ENCODE data around the gene ANKRD36.
"Not testable (repeated sequence)": the region's sequence is repeated elsewhere in the genome, so short reads cannot be mapped to it uniquely, and the experiment has no call there.

The ANKRD36 gene

GRCh38 chr2:97112320-97113049, 468 bp upstream of the ANKRD36 start:
- in situ Hi-C loops (cut with HindIII; ENCODE audit: low sequenced_read_pairs) = not testable (repeated sequence)

GRCh38 chr2:97113882-97114255, 916 bp downstream of the ANKRD36 start:
- in situ Hi-C loops (cut with HindIII; ENCODE audit: low sequenced_read_pairs) = not testable (repeated sequence)

GRCh38 chr2:97129090-97129489, 16.1 kb downstream of the ANKRD36 start:
- in situ Hi-C loops (cut with HindIII; ENCODE audit: low sequenced_read_pairs) = not testable (repeated sequence)

- in situ Hi-C loops (cut with HindIII; ENCODE audit: low sequenced_read_pairs) = not testable (repeated sequence)
Observed at GRCh38 chr2:97144016-97144415, 31.1 kb downstream of the ANKRD36 start.

- in situ Hi-C loops (cut with HindIII; ENCODE audit: low sequenced_read_pairs) = not testable (repeated sequence)
Observed at GRCh38 chr2:97166548-97166947, 53.6 kb downstream of the ANKRD36 start.

GRCh38 chr2:97167938-97168337, 55.0 kb downstream of the ANKRD36 start:
- in situ Hi-C loops (cut with HindIII; ENCODE audit: low sequenced_read_pairs) = not testable (repeated sequence)

- in situ Hi-C loops (cut with HindIII; ENCODE audit: low sequenced_read_pairs) = not testable (repeated sequence)
Observed at GRCh38 chr2:97168583-97168982, 55.6 kb downstream of the ANKRD36 start.

GRCh38 chr2:97180391-97180790, 67.4 kb downstream of the ANKRD36 start:
- in situ Hi-C loops (cut with HindIII; ENCODE audit: low sequenced_read_pairs) = not testable (repeated sequence)

GRCh38 chr2:97195349-97195748, 82.4 kb downstream of the ANKRD36 start:
- in situ Hi-C loops (cut with HindIII; ENCODE audit: low sequenced_read_pairs) = not testable (repeated sequence)

- in situ Hi-C loops (cut with HindIII; ENCODE audit: low sequenced_read_pairs) = not testable (repeated sequence)
Observed at GRCh38 chr2:97197251-97197650, 84.3 kb downstream of the ANKRD36 start.

GRCh38 chr2:97200887-97201286, 87.9 kb downstream of the ANKRD36 start:
- in situ Hi-C loops (cut with HindIII; ENCODE audit: low sequenced_read_pairs) = not testable (repeated sequence)

GRCh38 chr2:97202643-97203250, 89.8 kb downstream of the ANKRD36 start:
- in situ Hi-C loops (cut with HindIII; ENCODE audit: low sequenced_read_pairs) = not testable (repeated sequence)

- in situ Hi-C loops (cut with HindIII; ENCODE audit: low sequenced_read_pairs) = no loop called here
Observed at GRCh38 chr2:97210325-97210724, 97.4 kb downstream of the ANKRD36 start.

- in situ Hi-C loops (cut with HindIII; ENCODE audit: low sequenced_read_pairs) = not testable (repeated sequence)
Observed at GRCh38 chr2:97215025-97215424, 102.1 kb downstream of the ANKRD36 start.

GRCh38 chr2:97230848-97231585, 118.1 kb downstream of the ANKRD36 start:
- in situ Hi-C loops (cut with HindIII; ENCODE audit: low sequenced_read_pairs) = not testable (repeated sequence)

GRCh38 chr2:97232981-97233380, 120.0 kb downstream of the ANKRD36 start:
- in situ Hi-C loops (cut with HindIII; ENCODE audit: low sequenced_read_pairs) = not testable (repeated sequence)

- in situ Hi-C loops (cut with HindIII; ENCODE audit: low sequenced_read_pairs) = not testable (repeated sequence)
Observed at GRCh38 chr2:97233660-97234295, 120.8 kb downstream of the ANKRD36 start.

GRCh38 chr2:97261192-97261591, 148.2 kb downstream of the ANKRD36 start:
- in situ Hi-C loops (cut with HindIII; ENCODE audit: low sequenced_read_pairs) = not testable (repeated sequence)

- in situ Hi-C loops (cut with HindIII; ENCODE audit: low sequenced_read_pairs) = not testable (repeated sequence)
Observed at GRCh38 chr2:97266449-97266848, 153.5 kb downstream of the ANKRD36 start.

- in situ Hi-C loops (cut with HindIII; ENCODE audit: low sequenced_read_pairs) = no loop called here
Observed at GRCh38 chr2:97267411-97268074, 154.6 kb downstream of the ANKRD36 start.

Data from DLD1 (cell line).